GM21390 (cell line): ENCODE results near the gene PTPRS.
"Not testable (repeated sequence)": the region's sequence is repeated elsewhere in the genome, so short reads cannot be mapped to it uniquely, and the experiment has no call there.

Experiments
- ATAC-seq: cut with Tn5 transposase; IDR thresholded peaks from one replicate; pipeline ENCODE4 v1.9.1; 2021; ENCODE audit not compliant: unreplicated experiment

The PTPRS gene

DNA sequence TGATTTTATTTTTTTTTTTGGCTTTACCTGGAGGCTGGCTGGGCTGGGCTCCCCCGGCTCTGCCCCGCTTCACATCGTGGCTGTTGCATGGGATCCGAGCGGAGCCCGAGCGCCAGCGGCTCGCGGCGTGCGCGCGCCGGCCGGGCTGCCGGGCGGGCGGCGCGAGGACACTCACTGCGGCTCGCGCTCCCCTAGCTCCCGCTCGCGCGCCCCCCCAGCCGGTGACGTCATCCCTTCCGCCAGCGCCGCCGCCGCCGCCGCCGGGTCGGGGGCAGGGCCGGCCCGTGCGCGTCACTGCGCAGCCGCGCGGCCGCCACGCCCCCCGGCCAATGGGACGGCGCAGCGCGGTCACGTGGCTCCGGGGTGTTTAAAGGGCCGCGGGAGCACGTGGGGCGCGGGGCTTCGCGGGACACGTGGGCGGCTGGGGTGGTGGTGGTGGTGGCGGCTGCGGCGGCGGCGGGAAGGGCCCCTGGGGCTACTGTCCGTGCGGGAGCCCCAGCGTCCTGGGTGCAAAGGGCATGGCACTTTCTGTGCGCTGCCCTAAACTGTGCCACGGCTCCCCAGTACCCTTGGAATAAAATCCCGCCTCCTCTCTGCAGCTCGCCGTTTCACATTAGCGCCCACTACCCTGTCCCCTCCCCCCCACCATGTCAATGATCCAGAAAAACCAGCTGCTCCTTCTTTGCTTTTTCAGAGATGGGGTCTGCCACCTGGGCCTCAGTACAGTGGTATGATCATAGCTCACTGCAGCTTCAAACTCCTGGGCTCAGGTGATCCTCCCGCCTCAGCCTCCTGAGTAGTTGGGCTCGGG lies at the start of gene PTPRS:
PTPRS (minus strand) TSS at position 176 of the 811 bp plus-strand sequence. CDS start 54,672 bp downstream, outside the sequence.
- no peak for ATAC-seq

DNA sequence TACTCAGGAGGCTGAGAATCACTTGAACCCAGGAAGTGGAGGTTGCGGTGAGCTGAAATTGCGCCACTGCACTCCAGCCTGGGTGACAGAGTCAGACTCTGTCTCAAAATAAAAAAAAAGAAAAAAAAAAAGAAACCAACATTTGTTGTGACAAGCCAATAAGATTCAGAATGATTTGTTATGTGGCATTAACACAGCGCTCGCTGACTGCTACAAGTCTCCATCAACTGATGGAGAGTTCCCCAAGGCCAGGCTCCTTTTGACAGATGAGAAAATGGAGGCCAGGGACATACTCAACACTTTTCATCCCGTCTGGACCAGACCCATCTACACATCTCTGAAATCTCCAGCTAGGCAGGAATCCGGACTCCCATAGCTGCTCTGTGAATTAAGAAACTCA lies 48.7 kb upstream of the PTPRS start:
- no peak for ATAC-seq

- no peak for ATAC-seq
These were observed 46.9 kb upstream of the PTPRS start for GRCh38 chr19:5387472-5387871.

DNA sequence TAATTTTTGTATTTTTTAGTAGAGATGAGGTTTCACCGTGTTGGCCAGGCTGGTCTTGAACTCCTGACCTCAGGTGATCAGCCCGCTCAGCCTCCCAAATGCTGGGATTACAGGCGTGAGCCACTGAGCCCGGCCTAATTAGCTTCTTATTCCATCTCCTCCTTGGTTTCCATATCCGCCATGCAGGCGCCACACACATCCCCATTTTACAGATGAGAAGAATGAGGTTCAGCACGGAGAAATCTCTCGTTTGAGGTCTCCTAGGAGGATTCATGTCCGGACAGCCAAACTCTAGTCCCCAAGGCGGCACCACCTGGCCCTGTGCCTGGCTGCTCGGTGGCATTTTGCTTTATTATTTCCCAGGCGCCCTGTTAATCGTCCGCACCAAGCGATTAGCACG lies 46.2 kb upstream of the PTPRS start:
- ATAC-seq, result no peak

DNA sequence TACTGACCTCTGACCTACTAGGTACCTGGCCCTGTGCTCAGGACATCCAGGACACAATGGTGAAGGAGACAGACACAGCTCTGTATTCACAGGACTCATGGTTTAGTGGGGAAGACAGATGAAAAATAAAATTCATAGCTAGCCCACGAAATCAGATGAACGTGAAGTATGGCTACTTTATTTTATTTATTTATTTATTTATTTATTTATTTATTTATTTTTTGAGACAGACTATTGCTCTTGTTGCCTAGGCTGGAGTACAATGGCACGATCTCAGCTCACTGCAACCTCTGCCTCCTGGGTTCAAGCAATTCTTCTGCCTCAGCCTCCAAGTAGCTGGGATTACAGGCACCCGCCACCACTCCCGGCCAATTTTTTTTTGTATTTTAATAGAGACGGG lies 40.6 kb upstream of the PTPRS start:
- not testable (repeated sequence) for ATAC-seq

GRCh38 chr19:5380215-5380919 lies 39.8 kb upstream of the PTPRS start:
- no peak for ATAC-seq

GRCh38 chr19:5376928-5377327 lies 36.3 kb upstream of the PTPRS start:
- no peak for ATAC-seq

- ATAC-seq, result no peak
These were observed 32.1 kb upstream of the PTPRS start for GRCh38 chr19:5372572-5373200.

DNA sequence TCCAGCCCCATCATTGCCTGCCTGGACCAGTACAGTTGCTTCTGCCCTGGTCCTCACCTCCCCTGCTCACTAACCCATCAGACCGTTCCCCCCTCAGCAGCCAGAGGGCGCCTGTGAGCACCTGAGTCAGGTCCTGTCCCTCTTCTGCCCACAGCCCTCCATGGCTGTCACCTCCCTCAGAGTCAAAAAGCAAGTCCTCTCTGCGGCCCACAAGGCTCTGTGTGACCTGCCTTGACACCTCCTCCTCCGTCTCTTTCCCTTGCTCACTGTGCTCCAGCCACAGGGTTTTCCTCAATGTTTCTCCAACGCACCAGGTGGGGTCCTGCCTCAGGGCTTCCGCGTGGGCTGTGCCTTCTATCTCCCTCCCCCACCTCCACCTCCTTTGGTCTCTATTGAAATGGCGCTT lies 29.4 kb upstream of the PTPRS start:
- no peak for ATAC-seq

DNA sequence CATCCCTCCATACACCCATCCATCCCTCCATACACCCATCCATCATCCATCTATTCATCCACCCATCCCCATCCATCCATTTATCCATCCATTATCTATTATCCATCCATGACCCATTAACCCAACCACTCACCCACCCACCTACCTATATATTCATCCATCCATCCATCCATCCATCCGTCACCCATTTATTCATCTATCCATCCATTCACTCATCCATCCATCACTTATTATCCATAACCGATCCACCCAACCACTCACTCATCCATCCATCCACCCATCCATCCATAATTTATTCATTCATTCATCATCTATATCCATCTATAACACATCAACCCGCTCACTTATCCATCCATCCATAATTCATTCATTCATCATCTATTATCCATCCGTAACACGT lies 28.7 kb upstream of the PTPRS start:
- ATAC-seq, result no peak

GRCh38 chr19:5367530-5368133 lies 27.0 kb upstream of the PTPRS start:
- no peak for ATAC-seq

GRCh38 chr19:5365905-5366304 lies 25.3 kb upstream of the PTPRS start:
- ATAC-seq, result no peak

DNA sequence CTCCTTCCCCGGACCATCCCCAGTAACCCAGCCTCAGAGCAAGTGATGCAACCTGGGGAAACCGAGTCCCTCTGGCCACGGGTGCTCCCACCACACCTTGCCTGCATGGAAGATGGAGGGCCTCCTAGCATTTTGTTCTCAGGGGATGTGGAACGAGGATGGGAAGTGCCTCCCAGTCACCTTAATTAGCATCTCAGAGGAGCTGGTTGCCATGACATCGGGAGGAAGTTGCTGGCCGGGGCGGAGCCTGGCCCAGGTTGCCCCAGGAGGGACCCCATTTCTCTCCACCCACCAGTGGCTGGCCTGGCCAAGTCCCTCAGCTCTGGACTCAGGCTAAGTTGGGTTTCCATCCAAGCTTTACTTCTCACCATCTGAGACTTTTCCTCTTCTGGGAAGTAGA lies 24.1 kb upstream of the PTPRS start:
- no peak for ATAC-seq

GRCh38 chr19:5361839-5362238 lies 21.2 kb upstream of the PTPRS start:
- not testable (repeated sequence) for ATAC-seq

- ATAC-seq, result no peak
These were observed 20.8 kb upstream of the PTPRS start for GRCh38 chr19:5361407-5361806.

- ATAC-seq, result no peak
These were observed 19.6 kb upstream of the PTPRS start for GRCh38 chr19:5360003-5360780.

DNA sequence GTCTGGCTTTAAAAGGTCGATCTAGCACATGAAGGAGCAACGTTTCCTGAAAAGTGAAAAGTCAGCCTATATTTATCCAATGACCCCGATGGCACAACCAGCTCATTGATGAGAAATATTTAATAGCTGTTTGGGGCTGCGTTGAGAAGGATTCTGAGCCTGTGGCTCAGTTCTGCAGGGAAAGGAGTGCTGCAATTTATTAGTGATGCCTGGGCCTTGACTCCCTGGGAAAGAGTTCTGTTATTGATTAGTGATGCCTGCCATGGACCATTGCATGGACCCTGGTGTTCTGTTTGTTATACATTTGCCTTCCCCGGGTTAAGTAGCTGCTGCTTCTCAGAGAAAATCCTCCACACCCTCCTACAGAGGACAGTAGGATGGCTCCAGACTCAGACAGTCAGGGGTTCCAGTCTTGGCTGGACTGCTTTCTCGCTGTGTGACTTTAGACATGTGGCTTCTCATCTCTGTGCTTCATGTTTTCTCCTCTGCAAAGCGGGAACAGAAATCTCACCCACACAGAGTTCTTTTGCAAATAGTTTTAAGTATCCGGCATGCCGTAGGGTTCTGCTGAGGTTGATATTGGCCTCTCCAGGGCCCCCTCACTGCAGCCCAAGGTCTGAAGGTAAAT lies 17.7 kb upstream of the PTPRS start:
- no peak for ATAC-seq

DNA sequence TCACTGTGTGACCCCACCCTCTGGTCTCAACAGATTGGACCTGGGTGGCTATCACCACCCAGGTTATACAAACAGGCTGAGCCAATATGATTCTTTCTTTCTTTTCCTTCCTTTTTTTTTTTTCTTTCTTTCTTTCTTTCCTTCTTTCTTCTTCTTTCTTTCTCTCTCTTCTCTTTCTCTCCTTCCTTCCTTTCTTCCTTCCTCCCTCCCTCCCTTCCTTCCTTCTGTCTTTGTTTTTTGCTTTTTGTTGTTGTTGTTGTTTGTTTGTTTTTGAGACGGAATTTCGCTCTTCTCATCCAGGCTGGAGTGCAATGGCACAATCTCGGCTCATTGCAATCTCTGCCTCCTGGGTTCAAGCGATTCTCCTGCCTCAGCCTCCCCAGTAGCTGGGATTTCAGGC lies 17.0 kb upstream of the PTPRS start:
- no peak for ATAC-seq

GRCh38 chr19:5356918-5357317 lies 16.3 kb upstream of the PTPRS start:
- ATAC-seq, result no peak

- no peak for ATAC-seq
These were observed 15.8 kb upstream of the PTPRS start for GRCh38 chr19:5356428-5356827.
